GM12878 (cell line): ENCODE data around the gene PLA2G10.

Source experiments
- BCL11A ChIP-seq: IDR thresholded peaks from 2 replicates; pipeline ENCODE4 v1.6.1; 2011; ENCODE audit warnings: low read depth, low read length
- RAD21 ChIP-seq: IDR thresholded peaks from 2 replicates; pipeline ENCODE4 v1.6.1; 2011; ENCODE audit warnings: mild to moderate bottlenecking, low read depth, low read length, moderate library complexity; ENCODE audit not compliant: insufficient read depth
- ZBED1 ChIP-seq: IDR thresholded peaks from 2 replicates; pipeline ENCODE4 v1.6.1; 2016; ENCODE audit warnings: borderline replicate concordance
- TF ChIP-seq, protein P1 (sequence below): IDR thresholded peaks from 2 replicates; pipeline ENCODE4 v1.6.1; 2012; ENCODE audit warnings: low read depth, low read length, improper control_type of control experiment
- TF ChIP-seq, protein P2 (sequence below): IDR thresholded peaks from 2 replicates; pipeline ENCODE4 v1.6.1; 2012; ENCODE audit warnings: low read depth, low read length, improper control_type of control experiment
- TF ChIP-seq, protein P3 (sequence below), 3 experiments: IDR thresholded peaks in 2 of 3; conservative IDR thresholded peaks in 1 of 3; 2 replicates each; pipeline ENCODE4 v1.5.1; 2011; ENCODE audit warnings: low read depth in 3 of 3, low read length in 3 of 3, mild to moderate bottlenecking in 3 of 3, control low read depth in 2 of 3, moderate library complexity in 2 of 3, inconsistent platforms in 1 of 3, mixed read lengths in 1 of 3; ENCODE audit not compliant: control insufficient read depth in 2 of 3, insufficient read depth in 1 of 3; ENCODE audit errors: extremely low read depth in 1 of 3

DNA sequence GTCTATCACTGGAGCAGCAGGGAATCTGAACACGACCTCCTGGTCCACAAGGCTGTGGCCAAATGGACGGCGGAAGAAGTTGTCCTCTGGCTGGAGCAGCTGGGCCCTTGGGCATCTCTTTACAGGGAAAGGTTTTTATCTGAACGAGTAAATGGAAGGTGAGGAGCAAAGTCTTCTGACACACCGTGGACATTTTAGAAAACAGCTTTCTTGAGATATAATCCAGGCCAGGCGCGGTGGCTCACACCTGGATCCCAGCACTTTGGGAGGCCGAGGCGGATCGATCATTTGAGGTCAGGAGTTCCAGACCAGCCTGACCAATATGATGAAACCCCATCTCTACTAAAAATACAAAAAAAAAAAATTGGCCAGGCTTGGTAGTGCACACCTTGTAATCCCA is 44.3 kb downstream of the PLA2G10 start:
- TF ChIP-seq RAD21 (no peak), ZBED1 (no peak), BCL11A (no peak)
- TF ChIP-seq, protein P1, sequence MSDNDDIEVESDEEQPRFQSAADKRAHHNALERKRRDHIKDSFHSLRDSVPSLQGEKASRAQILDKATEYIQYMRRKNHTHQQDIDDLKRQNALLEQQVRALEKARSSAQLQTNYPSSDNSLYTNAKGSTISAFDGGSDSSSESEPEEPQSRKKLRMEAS: no peak
- TF ChIP-seq, protein P2, sequence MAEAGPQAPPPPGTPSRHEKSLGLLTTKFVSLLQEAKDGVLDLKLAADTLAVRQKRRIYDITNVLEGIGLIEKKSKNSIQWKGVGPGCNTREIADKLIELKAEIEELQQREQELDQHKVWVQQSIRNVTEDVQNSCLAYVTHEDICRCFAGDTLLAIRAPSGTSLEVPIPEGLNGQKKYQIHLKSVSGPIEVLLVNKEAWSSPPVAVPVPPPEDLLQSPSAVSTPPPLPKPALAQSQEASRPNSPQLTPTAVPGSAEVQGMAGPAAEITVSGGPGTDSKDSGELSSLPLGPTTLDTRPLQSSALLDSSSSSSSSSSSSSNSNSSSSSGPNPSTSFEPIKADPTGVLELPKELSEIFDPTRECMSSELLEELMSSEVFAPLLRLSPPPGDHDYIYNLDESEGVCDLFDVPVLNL: no peak
- TF ChIP-seq, protein P3, sequence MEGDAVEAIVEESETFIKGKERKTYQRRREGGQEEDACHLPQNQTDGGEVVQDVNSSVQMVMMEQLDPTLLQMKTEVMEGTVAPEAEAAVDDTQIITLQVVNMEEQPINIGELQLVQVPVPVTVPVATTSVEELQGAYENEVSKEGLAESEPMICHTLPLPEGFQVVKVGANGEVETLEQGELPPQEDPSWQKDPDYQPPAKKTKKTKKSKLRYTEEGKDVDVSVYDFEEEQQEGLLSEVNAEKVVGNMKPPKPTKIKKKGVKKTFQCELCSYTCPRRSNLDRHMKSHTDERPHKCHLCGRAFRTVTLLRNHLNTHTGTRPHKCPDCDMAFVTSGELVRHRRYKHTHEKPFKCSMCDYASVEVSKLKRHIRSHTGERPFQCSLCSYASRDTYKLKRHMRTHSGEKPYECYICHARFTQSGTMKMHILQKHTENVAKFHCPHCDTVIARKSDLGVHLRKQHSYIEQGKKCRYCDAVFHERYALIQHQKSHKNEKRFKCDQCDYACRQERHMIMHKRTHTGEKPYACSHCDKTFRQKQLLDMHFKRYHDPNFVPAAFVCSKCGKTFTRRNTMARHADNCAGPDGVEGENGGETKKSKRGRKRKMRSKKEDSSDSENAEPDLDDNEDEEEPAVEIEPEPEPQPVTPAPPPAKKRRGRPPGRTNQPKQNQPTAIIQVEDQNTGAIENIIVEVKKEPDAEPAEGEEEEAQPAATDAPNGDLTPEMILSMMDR (IDR thresholded peaks at IDR 0.05 in 2 of 3, conservative IDR thresholded peaks at IDR 0.05 in 1 of 3; ENCODE audit: control insufficient read depth in 2 of 3, extremely low read depth in 1 of 3, insufficient read depth in 1 of 3, low read depth in 3 of 3, low read length in 3 of 3): no peak
